GM23338 (cell line): ENCODE data around the gene SLBP.

ENCODE experiments used
- CREB1 ChIP-seq: fragments of 250-450 bp; sonication (Bioruptor Pico); IDR thresholded peaks from 2 replicates; pipeline ENCODE4 v1.5.0; 2020; ENCODE audit warnings: low read depth, mild to moderate bottlenecking, moderate library complexity
- EZH2 ChIP-seq: fragments of 200-600 bp; sonication (generic); IDR thresholded peaks from one replicate; pipeline ENCODE4 v1.8.0; 2017; ENCODE audit warnings: antibody characterized with exemption, mild to moderate bottlenecking, low read depth; ENCODE audit not compliant: unreplicated experiment
- EZH2phosphoT487 ChIP-seq: fragments of 200-600 bp; sonication (generic); IDR thresholded peaks from one replicate; pipeline ENCODE4 v1.8.1; 2018; ENCODE audit warnings: antibody characterized with exemption; ENCODE audit not compliant: unreplicated experiment
- JUNB ChIP-seq: IDR thresholded peaks from one replicate; pipeline ENCODE4 v1.6.1; 2016; ENCODE audit warnings: antibody characterized with exemption; ENCODE audit not compliant: unreplicated experiment
- NANOG ChIP-seq: IDR thresholded peaks from 2 replicates; pipeline ENCODE4 v1.6.1; 2016; ENCODE audit warnings: antibody characterized with exemption, borderline replicate concordance
- POLR2AphosphoS5 ChIP-seq: IDR thresholded peaks from 2 replicates; pipeline ENCODE4 v1.6.1; 2016; ENCODE audit warnings: antibody characterized with exemption, low read depth
- REST ChIP-seq: IDR thresholded peaks from one replicate; pipeline ENCODE4 v1.6.1; 2018; ENCODE audit warnings: antibody characterized with exemption; ENCODE audit not compliant: unreplicated experiment
- STAT1 ChIP-seq: IDR thresholded peaks from one replicate; pipeline ENCODE4 v1.6.1; 2016; ENCODE audit warnings: antibody characterized with exemption; ENCODE audit not compliant: unreplicated experiment
- ZNF114 ChIP-seq: fragments of 250-450 bp; sonication (Bioruptor Pico); IDR thresholded peaks from 2 replicates; pipeline ENCODE4 v1.5.0; 2020; ENCODE audit warnings: mild to moderate bottlenecking, moderate library complexity
- ZNF331 ChIP-seq: fragments of 250-450 bp; sonication (Bioruptor Pico); IDR thresholded peaks from 2 replicates; pipeline ENCODE4 v1.5.0; 2020; ENCODE audit warnings: low read depth, mild to moderate bottlenecking, moderate library complexity
- TF ChIP-seq, protein P1 (sequence below), 2 experiments: fragments of 200-600 bp in 1 of 2; sonication (generic) in 1 of 2; conservative IDR thresholded peaks; 2 replicates each; pipeline versions ENCODE4 v1.5.1 to v1.6.1; 2016 to 2017; ENCODE audit warnings: antibody characterized with exemption in 2 of 2, low read depth in 2 of 2, mild to moderate bottlenecking in 2 of 2, moderate library complexity in 1 of 2
- TF ChIP-seq, protein P2 (sequence below): IDR thresholded peaks from 2 replicates; pipeline ENCODE4 v1.6.1; 2016; ENCODE audit warnings: antibody characterized with exemption
- TF ChIP-seq, protein P3 (sequence below): fragments of 250-450 bp; sonication (Bioruptor Pico); IDR thresholded peaks from 2 replicates; pipeline ENCODE4 v1.5.0; 2020; ENCODE audit warnings: mild to moderate bottlenecking, moderate library complexity

- TF ChIP-seq, protein P1, sequence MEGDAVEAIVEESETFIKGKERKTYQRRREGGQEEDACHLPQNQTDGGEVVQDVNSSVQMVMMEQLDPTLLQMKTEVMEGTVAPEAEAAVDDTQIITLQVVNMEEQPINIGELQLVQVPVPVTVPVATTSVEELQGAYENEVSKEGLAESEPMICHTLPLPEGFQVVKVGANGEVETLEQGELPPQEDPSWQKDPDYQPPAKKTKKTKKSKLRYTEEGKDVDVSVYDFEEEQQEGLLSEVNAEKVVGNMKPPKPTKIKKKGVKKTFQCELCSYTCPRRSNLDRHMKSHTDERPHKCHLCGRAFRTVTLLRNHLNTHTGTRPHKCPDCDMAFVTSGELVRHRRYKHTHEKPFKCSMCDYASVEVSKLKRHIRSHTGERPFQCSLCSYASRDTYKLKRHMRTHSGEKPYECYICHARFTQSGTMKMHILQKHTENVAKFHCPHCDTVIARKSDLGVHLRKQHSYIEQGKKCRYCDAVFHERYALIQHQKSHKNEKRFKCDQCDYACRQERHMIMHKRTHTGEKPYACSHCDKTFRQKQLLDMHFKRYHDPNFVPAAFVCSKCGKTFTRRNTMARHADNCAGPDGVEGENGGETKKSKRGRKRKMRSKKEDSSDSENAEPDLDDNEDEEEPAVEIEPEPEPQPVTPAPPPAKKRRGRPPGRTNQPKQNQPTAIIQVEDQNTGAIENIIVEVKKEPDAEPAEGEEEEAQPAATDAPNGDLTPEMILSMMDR (conservative IDR thresholded peaks at IDR 0.05; ENCODE audit: low read depth in 2 of 2) = no peak
- no peak for TF ChIP-seq EZH2
- no peak for TF ChIP-seq POLR2AphosphoS5
- no peak for TF ChIP-seq REST
- TF ChIP-seq STAT1 = no peak
- TF ChIP-seq JUNB = no peak
- no peak for TF ChIP-seq CREB1 (CRISPR knock-in tag)
- TF ChIP-seq, protein P2, sequence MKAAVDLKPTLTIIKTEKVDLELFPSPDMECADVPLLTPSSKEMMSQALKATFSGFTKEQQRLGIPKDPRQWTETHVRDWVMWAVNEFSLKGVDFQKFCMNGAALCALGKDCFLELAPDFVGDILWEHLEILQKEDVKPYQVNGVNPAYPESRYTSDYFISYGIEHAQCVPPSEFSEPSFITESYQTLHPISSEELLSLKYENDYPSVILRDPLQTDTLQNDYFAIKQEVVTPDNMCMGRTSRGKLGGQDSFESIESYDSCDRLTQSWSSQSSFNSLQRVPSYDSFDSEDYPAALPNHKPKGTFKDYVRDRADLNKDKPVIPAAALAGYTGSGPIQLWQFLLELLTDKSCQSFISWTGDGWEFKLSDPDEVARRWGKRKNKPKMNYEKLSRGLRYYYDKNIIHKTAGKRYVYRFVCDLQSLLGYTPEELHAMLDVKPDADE = no peak
- no peak for TF ChIP-seq EZH2phosphoT487
- TF ChIP-seq ZNF114 (CRISPR knock-in tag) = no peak
- TF ChIP-seq, protein P3, sequence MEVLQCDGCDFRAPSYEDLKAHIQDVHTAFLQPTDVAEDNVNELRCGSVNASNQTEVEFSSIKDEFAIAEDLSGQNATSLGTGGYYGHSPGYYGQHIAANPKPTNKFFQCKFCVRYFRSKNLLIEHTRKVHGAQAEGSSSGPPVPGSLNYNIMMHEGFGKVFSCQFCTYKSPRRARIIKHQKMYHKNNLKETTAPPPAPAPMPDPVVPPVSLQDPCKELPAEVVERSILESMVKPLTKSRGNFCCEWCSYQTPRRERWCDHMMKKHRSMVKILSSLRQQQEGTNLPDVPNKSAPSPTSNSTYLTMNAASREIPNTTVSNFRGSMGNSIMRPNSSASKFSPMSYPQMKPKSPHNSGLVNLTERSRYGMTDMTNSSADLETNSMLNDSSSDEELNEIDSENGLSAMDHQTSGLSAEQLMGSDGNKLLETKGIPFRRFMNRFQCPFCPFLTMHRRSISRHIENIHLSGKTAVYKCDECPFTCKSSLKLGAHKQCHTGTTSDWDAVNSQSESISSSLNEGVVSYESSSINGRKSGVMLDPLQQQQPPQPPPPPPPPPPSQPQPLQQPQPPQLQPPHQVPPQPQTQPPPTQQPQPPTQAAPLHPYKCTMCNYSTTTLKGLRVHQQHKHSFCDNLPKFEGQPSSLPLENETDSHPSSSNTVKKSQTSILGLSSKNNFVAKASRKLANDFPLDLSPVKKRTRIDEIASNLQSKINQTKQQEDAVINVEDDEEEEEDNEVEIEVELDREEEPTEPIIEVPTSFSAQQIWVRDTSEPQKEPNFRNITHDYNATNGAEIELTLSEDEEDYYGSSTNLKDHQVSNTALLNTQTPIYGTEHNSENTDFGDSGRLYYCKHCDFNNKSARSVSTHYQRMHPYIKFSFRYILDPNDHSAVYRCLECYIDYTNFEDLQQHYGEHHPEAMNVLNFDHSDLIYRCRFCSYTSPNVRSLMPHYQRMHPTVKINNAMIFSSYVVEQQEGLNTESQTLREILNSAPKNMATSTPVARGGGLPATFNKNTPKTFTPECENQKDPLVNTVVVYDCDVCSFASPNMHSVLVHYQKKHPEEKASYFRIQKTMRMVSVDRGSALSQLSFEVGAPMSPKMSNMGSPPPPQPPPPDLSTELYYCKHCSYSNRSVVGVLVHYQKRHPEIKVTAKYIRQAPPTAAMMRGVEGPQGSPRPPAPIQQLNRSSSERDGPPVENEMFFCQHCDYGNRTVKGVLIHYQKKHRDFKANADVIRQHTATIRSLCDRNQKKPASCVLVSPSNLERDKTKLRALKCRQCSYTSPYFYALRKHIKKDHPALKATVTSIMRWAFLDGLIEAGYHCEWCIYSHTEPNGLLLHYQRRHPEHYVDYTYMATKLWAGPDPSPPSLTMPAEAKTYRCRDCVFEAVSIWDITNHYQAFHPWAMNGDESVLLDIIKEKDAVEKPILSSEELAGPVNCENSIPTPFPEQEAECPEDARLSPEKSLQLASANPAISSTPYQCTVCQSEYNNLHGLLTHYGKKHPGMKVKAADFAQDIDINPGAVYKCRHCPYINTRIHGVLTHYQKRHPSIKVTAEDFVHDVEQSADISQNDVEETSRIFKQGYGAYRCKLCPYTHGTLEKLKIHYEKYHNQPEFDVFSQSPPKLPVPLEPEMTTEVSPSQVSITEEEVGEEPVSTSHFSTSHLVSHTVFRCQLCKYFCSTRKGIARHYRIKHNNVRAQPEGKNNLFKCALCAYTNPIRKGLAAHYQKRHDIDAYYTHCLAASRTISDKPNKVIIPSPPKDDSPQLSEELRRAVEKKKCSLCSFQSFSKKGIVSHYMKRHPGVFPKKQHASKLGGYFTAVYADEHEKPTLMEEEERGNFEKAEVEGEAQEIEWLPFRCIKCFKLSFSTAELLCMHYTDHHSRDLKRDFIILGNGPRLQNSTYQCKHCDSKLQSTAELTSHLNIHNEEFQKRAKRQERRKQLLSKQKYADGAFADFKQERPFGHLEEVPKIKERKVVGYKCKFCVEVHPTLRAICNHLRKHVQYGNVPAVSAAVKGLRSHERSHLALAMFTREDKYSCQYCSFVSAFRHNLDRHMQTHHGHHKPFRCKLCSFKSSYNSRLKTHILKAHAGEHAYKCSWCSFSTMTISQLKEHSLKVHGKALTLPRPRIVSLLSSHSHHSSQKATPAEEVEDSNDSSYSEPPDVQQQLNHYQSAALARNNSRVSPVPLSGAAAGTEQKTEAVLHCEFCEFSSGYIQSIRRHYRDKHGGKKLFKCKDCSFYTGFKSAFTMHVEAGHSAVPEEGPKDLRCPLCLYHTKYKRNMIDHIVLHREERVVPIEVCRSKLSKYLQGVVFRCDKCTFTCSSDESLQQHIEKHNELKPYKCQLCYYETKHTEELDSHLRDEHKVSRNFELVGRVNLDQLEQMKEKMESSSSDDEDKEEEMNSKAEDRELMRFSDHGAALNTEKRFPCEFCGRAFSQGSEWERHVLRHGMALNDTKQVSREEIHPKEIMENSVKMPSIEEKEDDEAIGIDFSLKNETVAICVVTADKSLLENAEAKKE = no peak
- TF ChIP-seq ZNF331 (CRISPR knock-in tag) = no peak
- TF ChIP-seq NANOG = no peak
Observed at GRCh38 chr4:1663549-1663948, 48.6 kb downstream of the SLBP start.
